Upper lobe of left lung (tissue), 4 donors: ENCODE measurements around the gene DDR2.

Source experiments
- EP300 ChIP-seq, 4 donors: sonication (generic); formaldehyde crosslinking; IDR thresholded peaks; one replicate each; pipeline ENCODE4 v1.5.1; 2017; ENCODE audit warnings: antibody characterized with exemption in 4 of 4, control low read depth in 2 of 4
- TF ChIP-seq, protein P1 (sequence below), 6 experiments: fragments of 450-650 bp in 4 of 6; fragments of 200-600 bp in 2 of 6; sonication (generic) in 2 of 6; IDR thresholded peaks; one replicate each; pipeline ENCODE4 v1.5.1; 2016 to 2019; ENCODE audit warnings: antibody characterized with exemption in 6 of 6

DNA sequence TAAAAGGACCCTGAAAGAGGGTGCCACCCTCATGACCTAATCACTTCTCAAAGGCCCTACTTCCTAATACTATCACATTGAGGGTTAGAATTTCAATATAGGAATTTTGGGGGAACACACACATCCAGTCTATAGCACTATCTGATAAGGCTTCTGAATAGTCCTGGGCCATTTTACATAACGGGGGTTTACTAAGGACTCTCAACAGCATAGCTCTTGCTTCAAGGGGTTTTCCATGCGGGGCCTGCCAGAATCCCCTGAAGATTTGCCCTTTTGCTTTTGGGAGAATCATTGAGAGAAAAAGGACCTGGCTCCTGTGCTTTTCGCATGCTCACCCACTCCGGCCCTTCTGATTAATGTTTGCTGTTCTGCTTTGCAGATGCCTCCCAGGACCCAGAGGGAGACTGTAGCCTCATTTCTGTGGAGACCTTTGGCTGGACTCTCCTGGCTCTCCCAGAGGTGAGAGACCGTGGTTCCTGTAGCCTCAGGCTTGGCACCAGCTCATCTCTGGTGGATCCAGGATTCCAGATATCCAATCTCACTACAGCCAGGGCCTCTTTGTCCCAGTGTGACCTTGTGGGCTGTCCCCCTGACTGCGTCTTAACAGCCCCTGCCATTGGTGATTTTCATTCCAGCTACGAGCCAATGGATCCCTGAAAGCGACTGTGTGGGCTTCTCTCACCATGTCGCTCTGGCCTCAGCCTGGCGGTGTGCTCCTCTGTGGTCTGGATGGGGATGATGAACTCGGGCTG, 72.6 kb downstream of the DDR2 start:
- TF ChIP-seq, protein P1, sequence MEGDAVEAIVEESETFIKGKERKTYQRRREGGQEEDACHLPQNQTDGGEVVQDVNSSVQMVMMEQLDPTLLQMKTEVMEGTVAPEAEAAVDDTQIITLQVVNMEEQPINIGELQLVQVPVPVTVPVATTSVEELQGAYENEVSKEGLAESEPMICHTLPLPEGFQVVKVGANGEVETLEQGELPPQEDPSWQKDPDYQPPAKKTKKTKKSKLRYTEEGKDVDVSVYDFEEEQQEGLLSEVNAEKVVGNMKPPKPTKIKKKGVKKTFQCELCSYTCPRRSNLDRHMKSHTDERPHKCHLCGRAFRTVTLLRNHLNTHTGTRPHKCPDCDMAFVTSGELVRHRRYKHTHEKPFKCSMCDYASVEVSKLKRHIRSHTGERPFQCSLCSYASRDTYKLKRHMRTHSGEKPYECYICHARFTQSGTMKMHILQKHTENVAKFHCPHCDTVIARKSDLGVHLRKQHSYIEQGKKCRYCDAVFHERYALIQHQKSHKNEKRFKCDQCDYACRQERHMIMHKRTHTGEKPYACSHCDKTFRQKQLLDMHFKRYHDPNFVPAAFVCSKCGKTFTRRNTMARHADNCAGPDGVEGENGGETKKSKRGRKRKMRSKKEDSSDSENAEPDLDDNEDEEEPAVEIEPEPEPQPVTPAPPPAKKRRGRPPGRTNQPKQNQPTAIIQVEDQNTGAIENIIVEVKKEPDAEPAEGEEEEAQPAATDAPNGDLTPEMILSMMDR (IDR thresholded peaks at IDR 0.05) = no peak
- TF ChIP-seq EP300 (IDR thresholded peaks at IDR 0.05) = no peak
